ENCODE results near the gene HOXB9.

The HOXB9 gene

DNA sequence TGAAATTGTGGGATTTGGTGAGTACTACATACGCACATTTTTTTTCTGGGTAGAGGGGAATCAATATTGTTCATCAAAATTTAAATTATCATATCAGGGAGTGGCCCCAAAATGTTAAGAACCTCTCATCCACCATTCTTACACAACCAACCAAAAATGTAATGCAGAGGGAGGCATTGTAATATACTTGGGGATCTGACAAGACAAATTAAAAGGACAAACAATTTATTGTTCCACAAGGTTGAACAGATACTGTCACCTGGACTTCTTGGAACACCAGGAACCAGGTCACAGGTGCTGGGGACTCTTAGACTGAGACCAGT lies 14.7 kb upstream of the HOXB9 start:
- in situ Hi-C loops (cut with HindIII; ENCODE audit: low pct_ligation_motif_present, low pct_unique_long_range_greater_than_20kb, low sequenced_read_pairs): no loop called here

DNA sequence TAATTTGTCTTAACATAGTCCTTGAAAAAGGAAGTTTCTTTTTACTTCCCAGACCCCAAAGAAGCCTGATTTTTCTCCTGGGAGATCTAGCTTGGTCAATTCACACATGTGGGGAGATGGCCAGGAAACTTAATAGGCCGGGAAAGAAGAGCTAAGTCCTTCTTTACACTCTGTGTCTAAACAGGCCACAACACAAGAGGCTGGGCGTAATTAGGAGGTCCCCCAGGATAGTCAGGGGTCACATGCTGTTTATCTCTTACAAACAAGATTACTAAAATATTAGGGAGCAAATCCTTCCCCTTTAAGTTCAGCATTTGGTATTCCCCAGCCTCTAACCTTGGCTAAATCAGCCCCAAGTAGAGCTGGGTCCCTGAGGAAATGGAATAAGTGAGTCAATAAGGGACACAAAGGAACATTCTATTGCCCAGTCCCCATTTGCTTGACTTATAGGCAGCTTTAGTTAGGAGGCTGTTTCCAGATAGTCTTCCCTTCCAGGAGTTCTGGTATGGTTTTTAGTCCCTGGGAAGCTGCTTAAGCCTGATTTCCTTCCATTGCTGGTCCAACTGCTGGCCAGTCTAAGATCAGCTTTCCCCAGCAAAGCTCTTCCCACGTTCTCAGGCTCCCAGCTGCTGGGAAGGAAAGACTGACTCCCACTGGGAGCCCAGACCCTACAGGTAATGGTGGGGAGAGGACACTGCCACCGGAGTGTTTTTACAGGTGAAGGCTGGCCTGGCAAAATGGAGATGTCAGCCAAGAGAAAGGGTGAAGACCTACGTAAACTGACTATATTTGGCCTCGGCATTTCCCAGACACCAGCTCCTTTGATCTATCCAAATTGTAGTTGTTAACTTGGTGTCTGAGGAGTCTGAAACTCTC lies 14.1 kb upstream of the HOXB9 start:
- DNase-seq: no peak
- in situ Hi-C loops (cut with HindIII; ENCODE audit: low pct_ligation_motif_present, low pct_unique_long_range_greater_than_20kb, low sequenced_read_pairs): no loop called here

More for the DNA sequence above, 14.7 kb upstream of the HOXB9 start:
- DNase-seq: no peak

DNA sequence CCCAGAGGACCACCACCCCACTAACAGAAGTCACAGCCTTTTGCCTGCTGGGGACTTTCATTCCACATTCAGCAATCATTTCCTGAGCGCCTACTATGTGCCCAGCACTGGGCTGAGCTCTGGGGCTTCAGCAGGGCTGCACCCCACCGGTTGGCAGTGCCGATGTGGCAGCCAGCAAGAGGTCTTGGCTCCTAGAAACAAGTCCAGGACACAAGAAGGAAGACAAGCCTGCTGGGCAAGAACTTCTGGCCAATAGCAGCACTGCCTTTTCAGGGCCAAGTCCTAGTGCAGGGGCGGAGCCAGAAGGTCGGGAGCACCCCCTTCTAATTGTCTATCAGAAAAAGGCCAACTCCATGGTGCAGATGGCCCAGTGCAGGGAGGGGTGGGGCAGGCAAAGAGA lies 13.0 kb upstream of the HOXB9 start:
- in situ Hi-C loops (cut with HindIII; ENCODE audit: low pct_ligation_motif_present, low pct_unique_long_range_greater_than_20kb, low sequenced_read_pairs): no loop called here

DNA sequence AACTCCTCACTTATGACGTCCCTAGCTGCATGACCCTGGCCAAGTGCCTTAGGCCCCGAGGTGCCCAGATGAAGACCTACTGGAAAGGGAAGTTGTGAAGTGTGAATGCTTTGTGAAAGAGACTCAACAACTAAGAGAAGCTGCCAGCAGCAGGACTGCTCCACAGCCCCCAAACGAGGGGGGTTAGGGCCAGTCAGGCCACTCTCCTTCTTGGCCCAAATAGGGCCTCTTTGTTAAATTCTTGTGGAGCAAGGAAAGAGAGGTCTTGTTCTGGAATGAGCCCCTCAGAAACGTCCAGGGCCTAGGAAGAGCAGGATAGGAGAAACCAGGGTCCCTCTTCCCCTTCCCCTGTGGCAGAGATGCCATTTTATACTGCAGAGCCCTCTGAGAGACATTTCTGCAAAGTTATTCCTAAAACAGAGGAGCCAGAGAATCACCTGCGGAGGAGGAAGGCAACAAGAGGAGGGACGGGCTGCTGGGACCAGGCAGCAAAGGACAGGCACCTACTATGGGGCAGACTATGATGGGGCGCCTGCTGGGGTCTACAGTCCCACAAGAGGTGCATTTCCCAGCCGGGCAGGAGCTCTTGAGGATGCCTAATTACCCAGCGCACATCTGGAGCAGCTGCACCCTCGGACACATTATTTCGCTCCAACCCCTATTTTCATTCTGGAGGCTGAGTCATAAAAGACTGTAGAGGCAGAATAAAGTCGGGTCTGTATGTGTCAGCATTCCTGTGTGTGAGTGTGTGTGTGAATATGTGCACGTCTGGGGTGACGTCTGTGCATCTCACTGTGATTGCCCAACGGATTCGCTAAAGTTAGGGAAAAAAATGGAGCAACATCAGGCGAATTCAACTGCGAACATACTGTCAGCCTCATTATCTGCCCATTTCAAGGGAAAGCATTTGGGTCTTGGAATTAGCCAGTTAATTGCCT lies 11.4 kb upstream of the HOXB9 start:
- DNase-seq: no peak
- in situ Hi-C loops (cut with HindIII; ENCODE audit: low pct_ligation_motif_present, low pct_unique_long_range_greater_than_20kb, low sequenced_read_pairs): no loop called here

More for the DNA sequence above, 13.0 kb upstream of the HOXB9 start:
- DNase-seq: no peak

DNA sequence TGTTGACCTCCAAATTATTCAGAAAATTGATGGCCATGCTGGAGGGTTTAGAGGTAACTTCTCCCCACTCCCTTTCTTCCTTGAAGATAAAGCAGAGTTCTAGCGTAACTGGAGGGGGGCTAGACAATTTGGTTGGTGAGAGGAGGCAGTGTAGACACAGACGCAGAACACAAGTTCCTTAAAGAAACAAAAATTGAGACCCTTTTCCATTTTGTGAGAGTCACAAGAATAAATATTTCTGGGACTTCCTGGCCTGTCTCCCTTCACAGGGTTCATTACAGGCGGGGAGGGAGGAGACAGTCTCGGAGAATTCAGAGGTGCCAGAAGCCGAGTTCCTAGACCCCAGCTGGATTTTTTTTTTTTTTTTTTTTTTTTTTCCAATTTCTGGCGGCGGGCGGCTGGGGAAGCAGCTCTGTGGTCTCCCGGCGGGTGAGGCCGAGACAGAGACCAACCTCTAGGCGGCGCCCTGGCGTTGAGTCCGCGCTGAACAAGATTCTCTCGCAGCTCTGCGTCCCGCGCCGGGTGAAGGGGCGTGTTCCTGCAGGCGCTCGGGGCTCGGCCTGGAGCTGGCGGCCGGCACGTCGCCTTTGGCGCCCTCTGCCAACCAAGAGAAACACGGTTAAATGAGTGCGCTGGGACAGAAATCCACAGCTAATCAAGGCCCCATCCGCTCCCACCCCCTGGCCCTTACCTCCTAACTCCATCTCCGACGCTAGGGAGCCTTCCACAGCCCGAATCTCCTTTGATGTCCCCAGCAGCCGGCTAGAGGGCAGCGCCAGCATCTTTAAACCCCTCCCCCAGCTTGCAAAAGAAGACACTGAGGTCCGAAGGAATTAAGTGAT lies 10.2 kb upstream of the HOXB9 start:
- in situ Hi-C loops (cut with HindIII; ENCODE audit: low pct_ligation_motif_present, low pct_unique_long_range_greater_than_20kb, low sequenced_read_pairs): no loop called here
- no peak for DNase-seq

DNA sequence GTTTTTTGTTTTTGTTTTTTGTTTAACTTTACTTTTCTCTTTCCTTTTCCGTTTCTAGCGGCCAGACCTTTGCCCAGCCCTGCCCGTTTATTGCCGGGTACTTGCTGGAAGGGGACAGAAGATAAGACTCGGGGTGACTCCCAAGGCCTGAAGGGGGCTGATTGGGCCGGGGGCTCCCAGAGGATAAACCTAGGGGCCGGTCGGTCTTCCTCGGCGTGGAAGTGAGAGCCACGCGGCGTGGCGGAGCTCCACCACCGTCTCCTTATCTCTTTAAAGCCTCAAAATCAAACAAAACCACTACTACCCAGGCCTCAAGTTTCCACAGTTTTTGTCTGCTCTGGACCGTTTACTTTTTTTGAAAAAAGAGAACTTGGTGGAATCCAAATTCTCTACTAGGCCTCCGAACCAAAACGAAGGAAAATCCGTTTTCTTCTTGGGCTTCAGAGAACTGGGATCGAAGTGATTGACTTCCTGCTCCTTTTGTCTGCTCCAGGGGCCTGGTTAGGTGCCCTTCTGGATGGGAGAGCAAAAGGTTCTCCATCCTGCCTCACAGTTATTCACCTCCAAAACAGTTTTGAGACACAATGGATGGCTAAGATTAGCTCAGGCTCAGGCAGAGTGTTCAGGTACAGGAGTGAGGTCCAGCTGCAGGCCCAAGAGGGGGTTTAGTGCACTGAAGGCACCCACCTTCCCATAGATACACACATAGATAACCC lies 8.5 kb upstream of the HOXB9 start:
- no peak for DNase-seq
- in situ Hi-C loops (cut with HindIII; ENCODE audit: low pct_ligation_motif_present, low pct_unique_long_range_greater_than_20kb, low sequenced_read_pairs): no loop called here

DNA sequence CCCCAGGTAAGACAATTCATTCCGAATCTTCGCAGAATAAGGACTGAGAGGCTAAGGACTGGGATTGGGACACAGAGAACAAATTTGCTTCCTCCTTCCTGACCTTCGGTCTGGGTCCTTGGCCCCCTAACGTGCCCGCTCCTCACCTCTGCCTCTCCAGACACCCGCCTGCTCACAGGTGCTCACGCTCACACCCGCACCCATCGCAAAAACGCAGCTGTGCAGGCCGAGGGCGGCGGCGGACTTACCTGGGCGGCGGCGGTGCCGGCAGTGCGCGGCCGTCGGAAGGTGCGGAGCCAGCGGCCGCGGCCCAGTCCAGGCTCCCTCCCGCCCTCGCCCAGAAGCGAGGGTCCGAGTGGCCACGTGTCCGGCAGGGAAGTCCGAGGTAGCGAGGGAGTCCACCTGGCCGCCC lies 7.1 kb upstream of the HOXB9 start:
- DNase-seq: no peak
- in situ Hi-C loops (cut with HindIII; ENCODE audit: low pct_ligation_motif_present, low pct_unique_long_range_greater_than_20kb, low sequenced_read_pairs): no loop called here

DNA sequence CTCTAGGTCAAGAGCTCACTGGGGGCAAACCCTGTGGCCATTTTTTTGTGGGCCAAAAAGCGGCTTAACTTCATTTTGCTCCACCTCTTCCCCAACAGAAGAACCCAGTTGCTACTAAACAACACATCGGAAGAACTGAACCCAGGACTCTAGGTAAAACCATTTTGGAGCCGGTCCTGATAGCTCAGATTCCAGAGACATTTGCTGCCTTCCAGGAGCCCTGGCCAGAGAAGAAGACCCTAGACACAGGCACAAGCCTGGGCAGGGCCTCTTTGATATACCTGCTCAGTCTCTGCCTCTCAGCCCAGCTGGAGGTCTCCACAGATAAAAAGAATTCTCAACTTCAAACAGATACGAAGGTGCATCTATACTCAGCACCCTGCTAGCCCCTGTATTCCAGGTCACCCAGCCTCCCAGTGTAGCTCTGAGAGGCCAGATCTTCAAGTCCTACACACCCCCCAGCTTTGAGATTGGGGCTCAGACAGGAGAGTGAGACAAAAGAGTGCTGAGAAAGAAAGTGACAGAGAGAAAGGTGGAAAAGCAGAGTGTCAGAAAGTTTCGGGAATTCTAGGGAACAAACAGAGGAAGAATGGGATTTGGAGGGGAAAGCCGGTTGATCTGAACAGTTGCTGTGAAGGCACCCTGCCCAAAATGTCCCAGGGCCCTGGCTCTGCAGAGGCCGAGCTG lies 6.6 kb upstream of the HOXB9 start:
- in situ Hi-C loops (cut with HindIII; ENCODE audit: low pct_ligation_motif_present, low pct_unique_long_range_greater_than_20kb, low sequenced_read_pairs): no loop called here
- DNase-seq: no peak

DNA sequence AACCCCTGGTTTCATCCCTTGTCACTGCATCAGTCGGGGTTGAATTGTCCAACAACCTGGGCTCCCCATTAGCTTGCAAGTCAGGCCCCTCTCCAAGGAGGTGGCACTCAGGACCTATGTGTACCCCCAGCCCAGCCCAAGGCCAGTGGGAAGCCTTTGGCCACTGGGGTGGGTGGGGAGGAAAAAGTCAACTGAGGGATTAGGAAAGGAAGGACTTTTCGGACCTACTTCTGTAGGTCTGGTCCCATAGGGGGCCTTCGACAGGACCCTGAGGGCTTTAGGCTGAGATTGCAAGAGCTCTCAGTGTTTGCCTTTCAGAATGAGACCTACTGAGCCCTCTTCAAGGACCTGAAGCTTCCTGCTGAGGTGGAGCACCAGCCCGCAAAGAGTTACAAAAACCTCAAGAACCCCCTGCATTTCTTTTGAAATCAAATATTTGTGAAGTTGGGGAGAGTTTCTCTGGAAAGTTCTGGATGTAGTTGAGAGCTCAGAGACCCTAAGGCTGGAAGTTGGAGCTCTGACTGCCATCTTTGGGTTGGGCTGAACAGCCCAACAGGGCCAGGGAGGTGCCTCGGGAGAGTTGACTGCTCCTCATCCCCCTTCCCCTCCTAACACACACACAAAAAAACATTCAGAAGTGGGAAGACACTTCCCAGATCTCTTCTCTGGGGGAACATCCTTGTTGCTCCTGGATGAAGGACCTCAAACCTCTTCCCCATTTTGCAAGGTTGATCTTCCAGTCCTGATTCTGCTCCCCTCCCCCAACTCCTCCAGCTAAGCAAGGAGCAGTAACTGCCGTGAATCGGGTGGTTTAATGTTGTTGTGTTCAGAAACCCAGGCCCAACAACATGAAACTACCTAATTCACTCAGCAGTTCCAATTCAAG lies 5.8 kb upstream of the HOXB9 start:
- in situ Hi-C loops (cut with HindIII; ENCODE audit: low pct_ligation_motif_present, low pct_unique_long_range_greater_than_20kb, low sequenced_read_pairs): no loop called here
- no peak for DNase-seq

DNA sequence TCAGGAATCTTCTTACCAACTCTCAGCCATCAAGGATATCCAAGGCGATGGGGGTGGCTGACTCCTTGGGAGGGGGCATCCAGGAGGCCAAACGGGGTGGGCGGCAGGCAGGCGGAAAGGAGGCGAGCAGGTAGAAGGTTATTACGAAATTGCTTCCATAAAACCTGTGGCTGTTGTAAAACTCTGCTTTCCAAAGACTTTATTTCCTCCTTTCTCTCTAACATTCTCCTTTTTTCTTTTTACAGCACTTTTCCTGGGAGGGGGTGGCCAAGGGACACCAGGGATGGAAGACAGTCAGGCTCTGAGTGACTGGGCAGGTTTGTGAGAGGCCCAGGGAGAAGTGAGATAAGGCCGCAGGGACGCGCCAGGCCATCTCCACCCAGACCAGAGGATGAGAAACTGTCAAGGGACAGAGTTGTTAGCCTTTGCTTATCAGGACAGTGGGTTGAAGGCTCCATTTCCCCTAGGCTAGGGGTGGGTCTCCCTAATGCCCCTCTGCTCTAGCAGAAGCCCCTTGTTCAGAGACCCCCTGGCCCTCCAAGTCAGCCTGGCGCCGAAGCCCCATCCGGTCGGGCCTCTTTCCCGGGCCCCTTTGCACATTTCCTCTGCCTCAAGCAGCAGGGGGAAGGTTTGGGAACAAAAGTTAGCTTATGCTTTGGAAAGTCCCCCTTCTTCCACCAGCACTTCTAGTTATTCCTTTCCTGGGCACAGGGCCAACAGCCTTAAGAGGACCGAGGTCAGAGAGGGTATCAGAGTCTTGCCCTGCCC lies 5.0 kb upstream of the HOXB9 start:
- DNase-seq: no peak
- in situ Hi-C loops (cut with HindIII; ENCODE audit: low pct_ligation_motif_present, low pct_unique_long_range_greater_than_20kb, low sequenced_read_pairs): no loop called here

DNA sequence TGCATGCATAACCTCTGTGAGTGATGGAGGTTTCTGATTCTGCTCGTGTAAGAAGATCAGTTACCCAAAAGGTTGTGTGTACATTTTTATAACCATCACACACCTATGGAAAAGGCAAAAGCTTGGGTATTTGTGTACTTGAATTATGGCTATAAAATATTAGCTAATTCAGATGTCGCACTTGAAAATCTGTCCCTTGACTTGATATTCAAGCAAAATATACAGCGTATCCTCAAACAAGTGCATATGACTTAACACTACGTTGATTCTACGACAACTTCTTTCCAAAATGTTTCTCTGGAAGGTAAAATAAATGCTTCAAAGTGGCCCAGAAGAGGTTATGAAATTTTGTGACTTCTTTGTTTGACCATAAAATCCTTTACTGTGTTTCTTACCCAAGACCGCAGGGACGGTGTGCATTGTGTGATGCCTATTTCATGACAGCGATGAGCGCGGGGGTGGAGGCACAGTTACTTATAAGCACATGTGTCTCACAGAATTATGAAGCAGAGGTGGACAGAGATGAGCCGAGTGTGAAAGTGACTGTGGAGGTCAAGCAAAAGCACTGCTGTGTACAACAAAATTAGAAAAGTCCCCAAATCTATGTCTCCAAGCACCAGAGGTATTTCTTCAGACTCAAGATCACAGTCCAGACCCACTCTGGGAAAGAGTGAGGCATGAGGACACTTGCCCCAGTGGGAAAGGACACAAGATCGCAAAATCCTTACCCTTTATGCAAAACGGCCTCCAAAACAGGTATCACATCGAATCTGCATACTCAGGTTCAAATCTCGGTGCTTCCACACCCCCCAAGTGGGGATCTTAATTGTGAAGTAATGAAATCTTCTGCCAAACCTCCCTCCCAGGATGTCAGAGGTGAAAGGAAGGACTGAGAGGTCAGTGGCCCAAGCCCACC lies 4.1 kb upstream of the HOXB9 start:
- in situ Hi-C loops (cut with HindIII; ENCODE audit: low pct_ligation_motif_present, low pct_unique_long_range_greater_than_20kb, low sequenced_read_pairs): no loop called here
- no peak for DNase-seq

DNA sequence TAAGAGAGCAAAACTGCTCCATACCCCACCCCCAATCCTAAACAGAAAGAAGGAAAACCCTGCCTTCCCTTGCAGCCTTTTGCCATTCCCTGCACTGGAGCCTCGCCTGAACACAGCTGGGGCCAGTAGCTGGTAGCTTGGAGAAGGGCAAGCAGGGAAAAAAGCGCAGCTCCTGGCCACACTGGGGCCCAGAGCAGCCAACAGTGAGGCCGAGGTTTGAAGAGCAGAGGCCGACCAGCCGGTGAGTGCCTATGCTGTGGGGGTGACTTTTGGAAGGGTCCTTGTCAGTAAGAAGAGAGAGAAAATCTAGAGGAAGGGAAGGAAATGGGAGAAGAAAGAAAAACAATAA lies 3.2 kb upstream of the HOXB9 start:
- no peak for DNase-seq
- in situ Hi-C loops (cut with HindIII; ENCODE audit: low pct_ligation_motif_present, low pct_unique_long_range_greater_than_20kb, low sequenced_read_pairs): no loop called here

DNA sequence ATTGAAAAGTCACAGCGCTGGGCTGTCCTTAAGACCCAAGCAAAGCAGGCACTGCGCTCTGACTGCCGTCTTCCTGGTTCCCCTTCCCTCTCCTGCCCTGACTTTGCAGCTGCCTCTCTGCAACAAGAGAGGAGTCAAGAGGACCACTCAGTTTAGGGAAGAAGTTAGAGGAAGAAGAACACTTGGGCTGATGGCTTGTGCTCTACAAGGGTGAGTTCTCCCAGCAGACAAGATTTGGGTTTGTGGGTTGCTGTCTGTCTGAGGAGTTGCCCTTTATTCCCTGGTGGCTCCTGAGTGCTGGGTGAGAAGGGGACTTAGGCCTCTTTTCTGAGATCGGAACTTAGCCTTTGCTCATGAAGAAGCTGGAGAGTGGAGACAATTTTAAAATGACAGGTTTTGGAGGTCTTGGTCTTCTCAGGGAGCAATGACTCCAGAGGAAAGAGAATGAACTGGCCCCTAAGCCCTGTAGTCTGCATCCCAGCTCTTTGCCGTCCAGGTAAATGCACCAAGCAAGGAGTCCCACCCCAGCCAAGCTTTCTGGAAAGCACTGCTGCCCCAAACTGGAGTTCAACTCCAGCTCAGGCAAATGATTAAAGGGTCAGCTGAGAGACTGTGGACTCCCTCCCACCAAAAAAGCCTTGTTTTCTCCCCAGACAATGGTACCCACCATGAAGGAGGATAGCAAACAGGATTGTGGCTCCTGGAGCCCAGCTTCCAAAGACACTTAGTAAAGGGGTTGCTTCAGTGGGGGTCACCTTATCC lies 2.7 kb upstream of the HOXB9 start:
- in situ Hi-C loops (cut with HindIII; ENCODE audit: low pct_ligation_motif_present, low pct_unique_long_range_greater_than_20kb, low sequenced_read_pairs): no loop called here
- DNase-seq: no peak

DNA sequence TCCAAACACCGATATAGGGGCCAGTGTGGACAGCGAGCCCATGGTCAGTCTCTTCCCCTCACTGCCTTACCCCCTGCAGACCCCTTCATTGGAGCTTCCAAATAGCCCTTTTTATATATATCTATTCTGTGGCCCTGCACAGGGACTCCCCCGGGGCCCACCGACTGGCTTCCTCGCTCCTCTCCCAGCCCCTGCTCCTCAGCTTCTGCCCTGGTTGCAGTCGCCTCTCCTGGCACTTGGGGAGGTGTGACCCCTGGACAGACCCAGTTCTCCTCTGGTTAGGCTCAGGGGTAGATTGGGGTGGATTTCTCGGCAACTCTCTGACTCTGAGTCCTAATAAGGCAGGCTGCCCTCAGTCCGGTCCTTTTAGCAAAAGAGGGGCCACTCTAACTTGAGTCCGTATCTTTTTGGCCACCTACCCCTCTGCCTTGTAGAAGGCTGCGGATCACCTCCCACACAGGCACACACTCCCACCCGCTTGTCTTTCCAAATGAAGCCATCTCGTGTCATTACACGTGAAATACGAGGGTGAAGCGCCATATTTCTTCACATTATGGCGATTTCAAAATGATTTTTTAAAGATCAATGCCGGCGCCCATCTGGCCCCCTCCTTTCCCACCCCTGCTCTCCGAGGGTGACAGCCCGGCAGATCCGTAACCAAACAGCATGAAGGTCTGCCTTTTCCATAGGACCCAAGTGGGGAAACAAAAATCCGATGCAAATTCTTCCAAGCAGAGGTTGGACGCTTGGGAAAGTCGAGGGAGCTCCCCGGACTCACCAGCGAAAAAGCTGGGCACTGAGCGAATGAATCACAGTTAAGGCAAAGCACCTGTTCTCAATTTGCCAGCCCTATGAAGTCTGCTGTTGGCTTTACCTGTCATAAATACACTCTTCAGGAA lies 1.7 kb upstream of the HOXB9 start:
- in situ Hi-C loops (cut with HindIII; ENCODE audit: low pct_ligation_motif_present, low pct_unique_long_range_greater_than_20kb, low sequenced_read_pairs): no loop called here
- DNase-seq: no peak

All from ACHN (cell line).